ENCODE measurements around the gene SND1.

Gene SND1

GRCh38 chr7:128017862-128018845 lies 366.2 kb downstream of the SND1 start:
- CTCF ChIA-PET, result interaction anchor here (1.0 to 2.3 kb wide), 4 partner anchors 9 to 18 kb away, joined by 5 to 9 read pairs (median 6); no protein-coding TSS in a partner anchor
- TF ChIP-seq CTCF (IDR thresholded peaks at IDR 0.05; ENCODE audit: control extremely low read depth, extremely low read depth, low read depth, missing control alignments), result no peak
- POLR2A ChIA-PET, result no interaction called here
- no peak for DNase-seq (ENCODE audit: extremely low spot score)

GRCh38 chr7:128019288-128019687 lies 367.3 kb downstream of the SND1 start:
- TF ChIP-seq CTCF (IDR thresholded peaks at IDR 0.05; ENCODE audit: control extremely low read depth, extremely low read depth, low read depth, missing control alignments), result no peak
- ChIA-PET CTCF (interaction anchor here (0.9 to 2.3 kb wide), 2 partner anchors 17 to 30 kb away, joined by 3 to 9 read pairs; no protein-coding TSS in a partner anchor), POLR2A (no interaction called here)
- no peak for DNase-seq (ENCODE audit: extremely low spot score)

GRCh38 chr7:128020159-128020558 lies 368.2 kb downstream of the SND1 start:
- TF ChIP-seq CTCF (IDR thresholded peaks at IDR 0.05; ENCODE audit: control extremely low read depth, extremely low read depth, low read depth, missing control alignments), result peak; percentile 19
- POLR2A ChIA-PET, result no interaction called here
- DNase-seq (ENCODE audit: extremely low spot score), result no peak
- CTCF ChIA-PET, result interaction anchor here (2.3 kb wide), 1 partner anchor 16 kb away, joined by 9 read pairs; no protein-coding TSS in a partner anchor

- no peak for TF ChIP-seq CTCF (IDR thresholded peaks at IDR 0.05; ENCODE audit: control extremely low read depth, extremely low read depth, low read depth, missing control alignments)
- POLR2A ChIA-PET, result no interaction called here
- CTCF ChIA-PET, result interaction anchor here (0.9 kb wide), 1 partner anchor 21 kb away, joined by 3 read pairs; no protein-coding TSS in a partner anchor
- no peak for DNase-seq (ENCODE audit: extremely low spot score)
Observed at GRCh38 chr7:128021366-128021765, 369.4 kb downstream of the SND1 start.

GRCh38 chr7:128022631-128023532 lies 370.9 kb downstream of the SND1 start:
- TF ChIP-seq CTCF (IDR thresholded peaks at IDR 0.05; ENCODE audit: control extremely low read depth, extremely low read depth, low read depth, missing control alignments), result no peak
- ChIA-PET CTCF (interaction anchor here (1.6 kb wide), 1 partner anchor 17 kb away, joined by 4 read pairs; no protein-coding TSS in a partner anchor), POLR2A (no interaction called here)
- DNase-seq (ENCODE audit: extremely low spot score), result no peak

- TF ChIP-seq CTCF (IDR thresholded peaks at IDR 0.05; ENCODE audit: control extremely low read depth, extremely low read depth, low read depth, missing control alignments), result no peak
- no peak for DNase-seq (ENCODE audit: extremely low spot score)
- POLR2A ChIA-PET, result no interaction called here
- CTCF ChIA-PET, result interaction anchor here (1.6 kb wide), 1 partner anchor 15 kb away, joined by 4 read pairs; no protein-coding TSS in a partner anchor
Observed at GRCh38 chr7:128024151-128024550, 372.2 kb downstream of the SND1 start.
